GM18505 (cell line): ENCODE measurements around the gene ZNF558.
"Not testable (repeated sequence)": the region's sequence is repeated elsewhere in the genome, so short reads cannot be mapped to it uniquely, and the experiment has no call there.

Source experiments
- ATAC-seq: cut with Tn5 transposase; IDR thresholded peaks from one replicate; pipeline ENCODE4 v1.9.1; 2021; ENCODE audit not compliant: unreplicated experiment
- POLR2A ChIP-seq: IDR thresholded peaks from 4 replicates; pipeline ENCODE4 v1.6.1; 2011; ENCODE audit warnings: borderline replicate concordance; ENCODE audit not compliant: insufficient read depth, insufficient read length; ENCODE audit errors: extremely low read depth

The ZNF558 gene

DNA sequence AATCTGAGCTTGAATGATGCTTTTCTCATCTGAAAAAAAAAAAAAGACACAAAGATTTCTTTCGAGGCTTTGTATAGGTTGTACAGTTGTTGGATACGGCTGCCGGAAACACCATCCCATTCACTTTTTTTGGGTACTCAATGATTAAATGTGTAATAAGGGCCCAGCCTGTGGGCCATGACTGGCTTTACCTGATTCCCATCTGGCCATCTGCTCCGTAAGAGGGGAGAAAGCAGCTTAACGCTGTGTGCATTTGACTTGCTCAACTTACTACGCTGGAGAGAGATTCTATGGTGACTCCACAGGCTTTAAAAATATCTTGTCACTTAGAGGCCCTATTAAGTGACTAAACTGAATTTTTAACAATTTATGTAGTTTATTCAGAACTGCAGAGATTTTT lies 731 bp downstream of the ZNF558 start:
- no peak for TF ChIP-seq POLR2A
- ATAC-seq: no peak

DNA sequence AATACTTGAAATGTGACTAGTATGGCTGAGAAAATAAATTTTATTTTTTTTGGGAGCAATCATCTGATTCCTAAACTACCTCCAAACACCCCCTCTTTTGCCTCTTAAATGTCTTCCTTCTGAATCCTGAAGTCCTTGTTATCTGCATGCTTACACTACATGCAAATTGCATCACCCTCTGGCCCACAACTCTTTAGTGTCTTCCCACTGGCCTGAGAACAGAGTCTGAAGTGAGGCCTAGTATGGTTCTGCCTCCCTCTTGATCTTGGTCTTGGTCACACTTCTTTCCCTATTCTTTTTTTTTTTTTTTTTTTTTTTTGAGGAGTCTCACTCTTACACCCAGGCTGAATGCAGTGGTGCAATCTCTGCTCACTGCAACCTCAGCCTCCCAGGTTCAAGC lies 4.8 kb downstream of the ZNF558 start:
- no peak for TF ChIP-seq POLR2A
- no peak for ATAC-seq

DNA sequence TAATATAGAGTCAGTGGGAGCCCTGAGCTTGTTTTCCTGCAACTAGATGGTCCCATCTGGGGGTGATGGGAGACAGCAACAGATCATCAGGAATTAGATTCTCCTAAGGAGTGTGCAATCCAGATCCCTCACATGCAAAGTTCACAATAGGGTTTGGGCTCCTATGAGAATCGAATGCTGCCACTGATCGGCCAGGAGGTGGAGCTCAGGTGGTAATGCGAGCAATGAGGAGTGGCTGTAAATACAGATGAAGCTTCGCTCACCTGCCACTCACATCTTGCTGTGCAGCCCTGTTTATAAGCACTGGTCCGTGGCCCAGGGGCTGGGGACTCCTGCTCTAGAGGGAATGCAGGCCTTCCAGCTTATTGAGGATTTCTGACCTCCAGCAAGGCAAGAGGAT lies 5.7 kb downstream of the ZNF558 start:
- TF ChIP-seq POLR2A: no peak

DNA sequence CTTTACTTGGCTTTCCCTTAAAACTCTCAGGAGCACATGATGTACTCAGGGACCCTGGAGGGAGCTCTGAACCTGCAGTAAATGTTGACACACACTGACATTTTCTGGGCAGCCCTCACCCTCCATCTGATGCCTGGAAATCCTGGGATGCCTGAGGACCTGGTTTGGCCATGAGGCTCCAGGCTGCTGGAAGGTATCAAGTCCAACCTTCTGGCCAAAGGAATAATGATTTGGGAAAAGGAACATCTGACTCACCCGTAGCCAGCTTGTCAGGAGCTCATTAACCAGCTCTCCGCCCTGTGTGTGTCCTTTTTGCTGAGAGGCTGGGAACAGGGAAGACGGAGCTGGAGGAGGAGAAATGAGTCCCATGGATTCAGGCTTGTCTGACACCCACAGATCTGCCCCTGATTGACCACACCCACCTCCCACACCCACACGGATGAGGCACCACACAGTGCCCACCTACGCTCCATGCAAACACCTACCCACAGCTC lies 10.3 kb downstream of the ZNF558 start:
- ATAC-seq: no peak
- no peak for TF ChIP-seq POLR2A

More for the DNA sequence above, 5.7 kb downstream of the ZNF558 start:
- no peak for ATAC-seq

DNA sequence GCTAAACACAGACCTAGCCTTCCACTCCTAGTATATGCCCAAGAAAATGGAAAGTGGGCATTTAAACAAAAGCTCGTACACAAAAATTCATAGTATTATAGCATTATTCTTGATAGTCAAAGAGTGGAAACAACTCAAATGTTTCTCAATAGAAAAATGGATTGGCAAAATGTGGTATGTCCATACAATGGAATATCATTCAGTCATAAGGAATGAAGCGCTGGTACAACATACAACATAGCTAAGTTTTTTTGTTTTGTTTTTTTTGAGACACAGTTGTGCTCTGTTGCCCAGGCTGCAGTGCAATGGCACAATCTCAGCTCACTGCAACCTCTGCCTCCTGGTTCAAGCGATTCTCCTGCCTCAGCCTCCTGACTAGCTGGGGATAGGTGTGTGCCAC lies 11.9 kb downstream of the ZNF558 start:
- no peak for TF ChIP-seq POLR2A
- no peak for ATAC-seq

DNA sequence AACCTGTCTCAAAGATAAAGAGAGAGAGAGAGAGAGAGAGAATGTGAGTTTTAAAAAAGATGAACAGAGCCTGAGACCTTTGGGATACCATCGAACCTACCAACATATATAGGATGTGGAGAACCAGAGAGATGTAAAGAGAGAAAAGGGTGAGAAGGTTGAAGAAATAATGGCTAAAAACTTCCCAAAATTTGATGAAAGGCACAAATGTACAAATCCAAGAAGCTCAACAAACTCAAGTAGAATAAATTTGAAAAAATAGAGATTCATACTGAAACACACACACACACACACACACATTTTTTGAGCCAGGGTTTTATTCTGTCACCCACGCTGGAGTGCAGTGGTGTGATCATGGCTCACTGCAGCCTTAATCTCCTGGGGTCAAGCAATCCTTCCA lies 16.3 kb downstream of the ZNF558 start:
- no peak for TF ChIP-seq POLR2A
- no peak for ATAC-seq

DNA sequence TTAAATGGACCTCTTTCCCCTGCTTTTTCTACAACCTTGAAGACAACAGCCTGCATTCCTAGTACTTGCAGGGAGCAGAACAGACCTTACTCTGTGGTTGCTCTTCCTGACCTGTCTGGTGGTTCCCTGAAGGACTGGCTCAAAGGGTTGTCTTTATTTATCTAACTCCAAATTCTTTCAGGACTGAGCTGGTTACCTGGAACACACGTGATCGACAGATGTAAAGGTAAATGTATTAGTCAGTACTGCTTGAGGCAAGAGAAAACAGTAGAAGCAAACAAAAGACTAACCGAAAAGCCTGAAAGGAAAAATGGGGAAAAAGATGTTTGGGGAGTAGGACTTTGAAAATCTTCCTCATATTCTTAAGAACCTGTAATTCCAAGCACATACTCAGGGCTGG lies 17.9 kb downstream of the ZNF558 start:
- no peak for ATAC-seq
- no peak for TF ChIP-seq POLR2A

DNA sequence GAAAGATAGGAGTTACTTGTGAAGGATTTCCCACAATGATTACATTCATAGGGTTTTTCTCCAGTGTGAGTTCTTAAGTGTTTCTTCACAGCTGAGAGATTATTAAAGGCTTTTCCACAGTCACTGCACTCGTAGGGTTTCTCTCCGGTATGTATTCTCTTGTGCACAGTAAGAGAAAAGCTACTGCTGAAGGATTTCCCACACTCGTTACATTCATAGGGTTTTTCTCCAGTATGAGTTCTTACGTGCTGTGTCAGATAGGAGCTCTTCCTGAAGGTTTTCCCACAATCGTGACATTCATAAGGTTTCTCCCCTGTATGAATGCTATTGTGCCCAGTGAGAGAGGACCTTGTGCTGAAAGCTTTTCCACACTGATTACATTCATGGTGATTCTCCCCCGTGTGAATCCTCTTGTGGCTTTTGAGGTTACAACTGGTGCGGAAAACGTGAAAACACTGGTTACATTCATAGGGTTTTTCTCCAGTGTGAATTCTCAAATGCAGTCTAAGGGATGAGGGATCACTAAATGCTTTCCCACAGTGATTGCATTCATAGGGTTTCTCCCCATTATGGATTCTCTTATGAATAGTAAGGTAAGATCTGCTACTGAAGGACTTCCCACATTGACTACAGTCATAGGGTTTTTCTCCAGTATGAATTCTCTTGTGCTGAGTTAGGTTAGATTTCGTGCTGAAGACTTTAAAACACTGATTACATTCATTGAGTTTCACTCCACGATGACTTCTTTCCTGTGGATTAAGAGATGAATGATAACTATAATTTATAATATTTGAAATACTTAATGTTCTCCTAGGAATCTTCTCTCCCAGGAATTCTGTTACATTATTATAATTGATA lies 20.6 kb downstream of the ZNF558 start:
- no peak for TF ChIP-seq POLR2A
- ATAC-seq: no peak

DNA sequence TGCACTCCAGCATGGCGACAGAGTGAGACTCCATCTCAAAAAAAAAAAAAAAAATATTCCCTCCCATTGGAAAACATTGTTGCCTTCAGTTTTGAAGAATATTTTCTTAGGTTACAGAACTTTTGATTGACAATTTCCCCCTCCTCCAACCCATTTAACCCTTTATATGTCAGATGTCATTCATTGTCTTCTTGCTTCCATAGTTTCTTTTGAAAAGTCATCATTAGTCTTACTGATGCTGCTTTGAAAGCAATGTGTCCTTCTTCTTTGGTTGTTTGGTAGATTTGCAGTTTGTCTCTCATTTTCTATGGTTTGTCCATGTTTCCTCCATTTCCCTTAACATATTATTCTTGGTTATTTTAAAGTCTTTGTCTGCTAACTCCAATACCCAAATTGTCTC lies 25.4 kb downstream of the ZNF558 start:
- no peak for TF ChIP-seq POLR2A

DNA sequence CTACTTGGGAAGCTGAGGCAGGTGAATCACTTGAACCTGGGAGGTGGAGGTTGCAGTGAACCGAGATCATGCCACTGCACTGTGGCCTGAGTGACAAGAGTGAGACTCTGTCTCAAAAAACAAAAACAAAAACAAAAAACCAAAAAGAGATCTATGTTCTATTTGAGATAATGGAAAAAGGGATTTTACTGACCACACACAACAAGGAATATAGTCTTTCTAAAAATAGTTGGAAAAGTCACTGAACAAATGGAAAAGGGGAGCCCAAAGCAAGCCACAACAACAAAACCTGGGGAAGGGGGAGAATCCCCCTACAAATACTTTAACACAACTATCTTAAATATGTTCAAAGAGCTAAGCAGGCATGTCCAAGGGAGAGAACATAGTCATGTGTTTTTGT lies 37.3 kb downstream of the ZNF558 start:
- no peak for TF ChIP-seq POLR2A
- ATAC-seq: no peak

More for the DNA sequence above, 25.4 kb downstream of the ZNF558 start:
- ATAC-seq: no peak

DNA sequence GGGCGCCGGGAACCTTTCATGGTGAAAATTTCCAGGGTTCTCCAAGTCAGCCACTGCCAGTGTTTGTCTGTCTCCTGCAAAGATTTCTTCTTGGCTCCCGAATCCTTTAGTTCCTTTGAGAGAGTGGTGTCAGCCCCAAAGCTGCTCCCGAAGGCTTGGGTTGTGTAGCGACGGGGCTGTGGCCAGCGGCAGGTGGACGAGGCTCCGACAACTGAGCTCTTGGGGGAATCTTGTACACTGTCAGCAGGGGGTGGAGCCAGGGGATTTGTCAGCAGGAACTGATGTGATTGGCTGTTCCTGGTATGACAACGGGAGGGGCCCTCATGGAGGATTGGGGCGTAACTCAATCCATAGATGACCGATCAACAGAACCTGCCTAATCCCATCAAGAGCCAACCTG lies 58.5 kb downstream of the ZNF558 start:
- not testable (repeated sequence) for ATAC-seq

DNA sequence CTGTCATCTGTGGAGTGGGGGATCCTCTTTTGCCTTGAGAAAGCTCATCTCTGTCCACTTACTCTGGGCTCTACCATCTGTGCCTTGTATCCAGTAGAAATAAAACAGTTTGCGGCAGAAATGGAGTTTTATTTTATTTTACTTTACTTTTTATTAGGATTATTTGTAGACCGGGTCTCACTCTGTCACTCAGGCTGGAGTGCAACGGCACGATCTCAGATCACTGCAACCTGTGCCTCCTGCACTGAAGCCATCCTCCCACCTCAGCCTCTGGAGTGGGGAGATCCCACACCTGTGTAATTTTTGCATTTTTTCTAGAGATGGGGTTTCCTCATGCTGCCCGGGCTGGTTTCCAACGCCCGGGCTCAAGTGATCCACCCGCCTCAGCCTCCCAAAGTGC lies 62.8 kb downstream of the ZNF558 start:
- not testable (repeated sequence) for ATAC-seq

DNA sequence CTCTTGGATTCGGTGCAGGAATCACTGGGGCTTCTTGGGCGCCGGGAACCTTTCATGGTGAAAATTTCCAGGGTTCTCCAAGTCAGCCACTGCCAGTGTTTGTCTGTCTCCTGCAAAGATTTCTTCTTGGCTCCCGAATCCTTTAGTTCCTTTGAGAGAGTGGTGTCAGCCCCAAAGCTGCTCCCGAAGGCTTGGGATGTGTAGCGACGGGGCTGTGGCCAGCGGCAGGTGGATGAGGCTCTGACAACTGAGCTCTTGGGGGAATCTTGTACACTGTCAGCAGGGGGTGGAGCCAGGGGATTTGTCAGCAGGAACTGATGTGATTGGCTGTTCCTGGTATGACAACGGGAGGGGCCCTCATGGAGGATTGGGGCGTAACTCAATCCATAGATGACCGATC lies 64.8 kb downstream of the ZNF558 start:
- not testable (repeated sequence) for ATAC-seq
